NOMO-1 treated with dmso at 0.1 percent for 144 hours (cell line): ENCODE measurements around the gene EHHADH.

Experiments
- DNase-seq: peaks from one replicate; lab custom pipeline; 2025; ENCODE audit not compliant: unreplicated experiment; lab: John Stamatoyannopoulos, UW

EHHADH gene

GRCh38 chr3:185151101-185151963 lies 102.5 kb downstream of the EHHADH start:
- no peak for DNase-seq

DNA sequence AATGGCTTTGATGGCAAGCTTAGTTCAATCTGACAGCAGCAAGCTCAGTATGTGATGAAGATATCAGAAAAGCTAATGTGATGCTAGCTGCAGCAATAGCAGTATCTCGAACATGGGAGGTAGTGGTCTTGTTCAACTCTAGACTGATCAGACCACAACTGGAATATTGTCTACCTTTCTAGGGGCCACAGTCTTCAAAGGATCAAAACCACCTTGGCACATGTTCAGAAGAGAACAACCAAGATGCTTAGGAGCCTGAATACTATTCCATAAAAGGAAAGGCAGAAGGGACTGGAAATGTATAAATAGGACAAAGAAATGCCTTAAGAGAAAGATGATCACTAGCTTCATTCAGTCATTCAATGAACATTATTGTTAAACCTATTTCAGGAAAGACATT lies 103.3 kb downstream of the EHHADH start:
- DNase-seq: no peak

GRCh38 chr3:185149591-185149990 lies 104.3 kb downstream of the EHHADH start:
- DNase-seq: no peak

DNA sequence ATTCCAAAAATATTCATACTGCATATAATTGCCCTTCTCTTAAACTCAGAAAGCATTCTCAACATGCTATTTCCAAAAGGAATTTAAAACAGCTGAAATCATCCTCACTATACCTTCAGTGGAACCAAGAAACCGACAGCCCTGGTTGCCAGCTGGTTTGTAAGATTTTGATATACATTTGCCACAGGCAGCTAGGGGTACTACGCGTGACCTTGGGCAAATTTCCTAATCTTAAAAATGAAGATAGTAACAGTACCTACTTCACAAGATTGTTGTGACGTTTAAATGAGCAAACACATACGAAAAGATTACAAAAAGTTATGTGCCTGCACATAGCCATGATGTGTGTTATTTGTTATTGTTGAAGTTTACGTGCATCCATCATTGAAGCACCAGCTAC lies 108.3 kb downstream of the EHHADH start:
- no peak for DNase-seq

- no peak for DNase-seq
These were observed 109.1 kb downstream of the EHHADH start for GRCh38 chr3:185144784-185145183.
